Caco-2 (cell line): Measurements from ENCODE around the gene GOLPH3. TPM values are rescaled to one million over a fixed set of nuclear protein-coding genes. Genes with fewer than 3 reads are reported as not detected.
A peak's percentile ranks its signal among the peaks of the same experiment; 100 is the strongest.

ENCODE experiments used
- BruUV-seq: library from RNA; stranded (reverse); fragments of 400-500 nt; replicated peaks from 2 replicates; lab custom pipeline; 2021; lab: Mats Ljungman, UMichigan
- CTCF ChIA-PET: fragments of 300-600 bp; sonication (Branson Sonifier 250); formaldehyde crosslinking; loops from one replicate; lab custom pipeline; 2022; ENCODE audit warnings: antibody characterized with exemption; lab: Charles Lee
- POLR2A ChIA-PET: fragments of 300-600 bp; sonication (Branson Sonifier 250); formaldehyde crosslinking; loops from one replicate; lab custom pipeline; 2022; ENCODE audit warnings: antibody characterized with exemption; lab: Charles Lee
- DNase-seq, 2 experiments: peaks; one replicate each; pipeline versions ENCODE4 v3.0.0 to v3.0.0-alpha.2; 2020 to 2022
- H3K27me3 ChIP-seq: replicated peaks from 2 replicates; pipeline ENCODE4 v1.6.0; 2011; ENCODE audit warnings: low read length; ENCODE audit not compliant: control insufficient read depth, insufficient read depth
- H3K36me3 ChIP-seq: 2 replicates; pipeline ENCODE4 v1.5.1; 2011; ENCODE audit warnings: low read length; ENCODE audit not compliant: control insufficient read depth, insufficient read depth
- H3K4me1 ChIP-seq: fragments of 250-450 bp; sonication (Bioruptor Pico); 2 replicates; pipeline ENCODE4 v1.5.1; 2020; ENCODE audit warnings: mild to moderate bottlenecking
- H3K4me3 ChIP-seq: 2 replicates; pipeline ENCODE4 v1.5.1; 2011; ENCODE audit warnings: low read depth, mild to moderate bottlenecking, control low read depth, low read length
- H3K9me3 ChIP-seq: fragments of 250-450 bp; sonication (Bioruptor Pico); 2 replicates; pipeline ENCODE4 v1.5.1; 2020; ENCODE audit warnings: mild to moderate bottlenecking, moderate library complexity
- H3K27ac Mint-ChIP-seq: one replicate; pipeline ENCODE4 v1.8.0; 2022; ENCODE audit warnings: mixed read lengths; ENCODE audit not compliant: unreplicated experiment
- H3K27me3 Mint-ChIP-seq: one replicate; pipeline ENCODE4 v1.8.0; 2022; ENCODE audit warnings: mixed read lengths; ENCODE audit not compliant: insufficient read depth, unreplicated experiment
- H3K36me3 Mint-ChIP-seq: one replicate; pipeline ENCODE4 v1.8.0; 2022; ENCODE audit warnings: mild to moderate bottlenecking, mixed read lengths; ENCODE audit not compliant: insufficient read depth, unreplicated experiment
- H3K4me1 Mint-ChIP-seq: one replicate; pipeline ENCODE4 v1.8.0; 2022; ENCODE audit warnings: low read depth, mixed read lengths; ENCODE audit not compliant: unreplicated experiment
- H3K4me3 Mint-ChIP-seq: one replicate; pipeline ENCODE4 v1.8.0; 2022; ENCODE audit warnings: mild to moderate bottlenecking, moderate library complexity, mixed read lengths; ENCODE audit not compliant: unreplicated experiment
- H3K9me3 Mint-ChIP-seq: one replicate; pipeline ENCODE4 v1.8.0; 2022; ENCODE audit warnings: mixed read lengths; ENCODE audit not compliant: unreplicated experiment
- intact Hi-C: fragments of 100-400 bp; cut with micrococcal nuclease; formaldehyde crosslinking; loops from one replicate; pipeline ENCODE4 v1.10.0; 2022; ENCODE audit not compliant: unreplicated experiment
- total RNA-seq: library from RNA; stranded (reverse); gene quantifications from 2 replicates; pipeline ENCODE4 v1.2.3, GENCODE V29; 2022
- TF ChIP-seq, protein P1 (sequence below), 2 experiments: fragments of 200-600 bp in 1 of 2; IDR thresholded peaks; 1 replicate in 1 of 2; 2 replicates in 1 of 2; pipeline versions ENCODE4 v1.5.1 to v1.8.0; 2011 to 2022; ENCODE audit warnings: antibody characterized with exemption in 1 of 2, control low read depth in 1 of 2, inconsistent platforms in 1 of 2, low read depth in 1 of 2, low read length in 1 of 2, mild to moderate bottlenecking in 1 of 2, moderate library complexity in 1 of 2; ENCODE audit not compliant: insufficient read depth in 1 of 2, severe bottlenecking in 1 of 2, unreplicated experiment in 1 of 2

The GOLPH3 gene
- total RNA-seq, 1 experiment from 2014 or later = 122 TPM

DNA sequence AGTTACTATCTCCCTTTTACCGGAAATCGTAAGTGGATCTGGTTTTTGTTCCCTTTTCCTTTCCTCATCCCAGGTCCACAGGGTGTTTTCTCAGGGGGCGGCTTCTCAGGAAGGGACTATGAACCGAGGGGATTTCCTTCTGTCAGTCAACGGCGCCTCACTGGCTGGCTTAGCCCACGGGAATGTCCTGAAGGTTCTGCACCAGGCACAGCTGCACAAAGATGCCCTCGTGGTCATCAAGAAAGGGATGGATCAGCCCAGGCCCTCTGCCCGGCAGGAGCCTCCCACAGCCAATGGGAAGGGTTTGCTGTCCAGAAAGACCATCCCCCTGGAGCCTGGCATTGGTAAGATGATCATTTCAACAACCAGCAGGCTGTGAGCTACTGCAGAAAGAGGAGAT is 75.8 kb downstream of the GOLPH3 start:
- Mint-ChIP-seq H3K4me1 (no peaks in the 10 kb centered on the region), H3K4me3 (no peak overlapping the region), H3K27me3 (no peaks in the 10 kb centered on the region), H3K36me3 (peaks cover 72% of the 10 kb centered on the region), H3K27ac (no peak overlapping the region), H3K9me3 (no peaks in the 10 kb centered on the region)
- H3K9me3 ChIP-seq = no peaks in the 10 kb centered on the region
- H3K4me3 ChIP-seq = no peak overlapping the region
- ChIA-PET POLR2A (no interaction called here), CTCF (no interaction called here)
- TF ChIP-seq, protein P1, sequence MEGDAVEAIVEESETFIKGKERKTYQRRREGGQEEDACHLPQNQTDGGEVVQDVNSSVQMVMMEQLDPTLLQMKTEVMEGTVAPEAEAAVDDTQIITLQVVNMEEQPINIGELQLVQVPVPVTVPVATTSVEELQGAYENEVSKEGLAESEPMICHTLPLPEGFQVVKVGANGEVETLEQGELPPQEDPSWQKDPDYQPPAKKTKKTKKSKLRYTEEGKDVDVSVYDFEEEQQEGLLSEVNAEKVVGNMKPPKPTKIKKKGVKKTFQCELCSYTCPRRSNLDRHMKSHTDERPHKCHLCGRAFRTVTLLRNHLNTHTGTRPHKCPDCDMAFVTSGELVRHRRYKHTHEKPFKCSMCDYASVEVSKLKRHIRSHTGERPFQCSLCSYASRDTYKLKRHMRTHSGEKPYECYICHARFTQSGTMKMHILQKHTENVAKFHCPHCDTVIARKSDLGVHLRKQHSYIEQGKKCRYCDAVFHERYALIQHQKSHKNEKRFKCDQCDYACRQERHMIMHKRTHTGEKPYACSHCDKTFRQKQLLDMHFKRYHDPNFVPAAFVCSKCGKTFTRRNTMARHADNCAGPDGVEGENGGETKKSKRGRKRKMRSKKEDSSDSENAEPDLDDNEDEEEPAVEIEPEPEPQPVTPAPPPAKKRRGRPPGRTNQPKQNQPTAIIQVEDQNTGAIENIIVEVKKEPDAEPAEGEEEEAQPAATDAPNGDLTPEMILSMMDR (IDR thresholded peaks at IDR 0.05; ENCODE audit: insufficient read depth in 1 of 2, low read depth in 1 of 2, low read length in 1 of 2, severe bottlenecking in 1 of 2, unreplicated experiment in 1 of 2) = no peak
- H3K4me1 ChIP-seq = no peaks in the 10 kb centered on the region
- no peaks in the 10 kb centered on the region for H3K27me3 ChIP-seq
- no peak for DNase-seq
- peaks cover 6% of the 10 kb centered on the region for H3K36me3 ChIP-seq
- no TSS peak for BruUV-seq
- intact Hi-C loops = no loop called here

- no peaks in the 10 kb centered on the region for H3K4me1 ChIP-seq
- ChIA-PET POLR2A (no interaction called here), CTCF (interaction anchor here (0.7 kb wide), 2 partner anchors 234 to 740 kb away, joined by 4 read pairs; no protein-coding TSS in a partner anchor)
- Mint-ChIP-seq H3K4me3 (no peak overlapping the region), H3K4me1 (no peaks in the 10 kb centered on the region), H3K27me3 (no peaks in the 10 kb centered on the region), H3K27ac (no peak overlapping the region), H3K9me3 (no peaks in the 10 kb centered on the region), H3K36me3 (peaks cover 63% of the 10 kb centered on the region)
- no peak for DNase-seq
- no peaks in the 10 kb centered on the region for H3K27me3 ChIP-seq
- peaks cover 5% of the 10 kb centered on the region for H3K36me3 ChIP-seq
- TF ChIP-seq, protein P1 (IDR thresholded peaks at IDR 0.05; ENCODE audit: insufficient read depth in 1 of 2, low read depth in 1 of 2, low read length in 1 of 2, severe bottlenecking in 1 of 2, unreplicated experiment in 1 of 2) = no peak
- BruUV-seq = no TSS peak
- no peak overlapping the region for H3K4me3 ChIP-seq
- intact Hi-C loops = no loop called here
- H3K9me3 ChIP-seq = no peaks in the 10 kb centered on the region
Observed at GRCh38 chr5:32096891-32097595, 77.1 kb downstream of the GOLPH3 start.

DNA sequence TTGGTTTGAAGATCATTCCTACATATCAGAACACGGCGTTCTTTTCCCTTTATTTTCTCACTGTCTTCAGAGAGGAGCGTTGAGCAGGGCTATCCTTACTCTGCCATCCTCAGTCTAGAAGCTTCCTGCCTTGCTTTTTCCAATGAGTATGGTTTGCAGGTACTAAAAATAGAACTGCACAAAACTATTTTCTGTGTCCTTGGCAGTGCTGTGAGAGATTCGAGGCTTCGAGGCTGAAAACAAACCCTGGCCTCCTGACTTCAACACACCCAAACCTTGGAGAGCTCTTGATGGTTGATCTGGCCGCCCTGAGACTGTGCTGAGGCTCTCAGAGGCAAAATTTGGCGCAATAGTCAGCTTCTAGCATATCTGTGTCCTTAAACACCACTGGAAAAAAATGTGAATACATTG is 78.9 kb downstream of the GOLPH3 start:
- no peak overlapping the region for H3K4me3 ChIP-seq
- TF ChIP-seq, protein P1 (IDR thresholded peaks at IDR 0.05; ENCODE audit: insufficient read depth in 1 of 2, low read depth in 1 of 2, low read length in 1 of 2, severe bottlenecking in 1 of 2, unreplicated experiment in 1 of 2) = no peak
- H3K9me3 ChIP-seq = no peaks in the 10 kb centered on the region
- no peaks in the 10 kb centered on the region for H3K4me1 Mint-ChIP-seq
- peaks cover 57% of the 10 kb centered on the region for H3K36me3 Mint-ChIP-seq
- no peaks in the 10 kb centered on the region for H3K27me3 Mint-ChIP-seq
- ChIA-PET CTCF (interaction anchor here (0.6 kb wide), 1 partner anchor 200 kb away, joined by 3 read pairs; no protein-coding TSS in a partner anchor), POLR2A (no interaction called here)
- DNase-seq = no peak
- H3K27ac Mint-ChIP-seq = peak overlapping the region; percentile 29
- no peaks in the 10 kb centered on the region; the same call in 1 of the 2 replicates for H3K36me3 ChIP-seq
- no TSS peak for BruUV-seq
- no peaks in the 10 kb centered on the region for H3K9me3 Mint-ChIP-seq
- H3K4me3 Mint-ChIP-seq = no peak overlapping the region
- intact Hi-C loops = no loop called here
- H3K4me1 ChIP-seq = no peaks in the 10 kb centered on the region
- no peaks in the 10 kb centered on the region for H3K27me3 ChIP-seq
